Suppressor macrophage treated with lipopolysaccharide for 4 hours (primary cell): ENCODE data around the gene PEA15.

Experiments
- DNase-seq: peaks from one replicate; pipeline ENCODE4 v3.0.0-alpha.2; 2020

Gene PEA15, protein sequence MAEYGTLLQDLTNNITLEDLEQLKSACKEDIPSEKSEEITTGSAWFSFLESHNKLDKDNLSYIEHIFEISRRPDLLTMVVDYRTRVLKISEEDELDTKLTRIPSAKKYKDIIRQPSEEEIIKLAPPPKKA

DNA sequence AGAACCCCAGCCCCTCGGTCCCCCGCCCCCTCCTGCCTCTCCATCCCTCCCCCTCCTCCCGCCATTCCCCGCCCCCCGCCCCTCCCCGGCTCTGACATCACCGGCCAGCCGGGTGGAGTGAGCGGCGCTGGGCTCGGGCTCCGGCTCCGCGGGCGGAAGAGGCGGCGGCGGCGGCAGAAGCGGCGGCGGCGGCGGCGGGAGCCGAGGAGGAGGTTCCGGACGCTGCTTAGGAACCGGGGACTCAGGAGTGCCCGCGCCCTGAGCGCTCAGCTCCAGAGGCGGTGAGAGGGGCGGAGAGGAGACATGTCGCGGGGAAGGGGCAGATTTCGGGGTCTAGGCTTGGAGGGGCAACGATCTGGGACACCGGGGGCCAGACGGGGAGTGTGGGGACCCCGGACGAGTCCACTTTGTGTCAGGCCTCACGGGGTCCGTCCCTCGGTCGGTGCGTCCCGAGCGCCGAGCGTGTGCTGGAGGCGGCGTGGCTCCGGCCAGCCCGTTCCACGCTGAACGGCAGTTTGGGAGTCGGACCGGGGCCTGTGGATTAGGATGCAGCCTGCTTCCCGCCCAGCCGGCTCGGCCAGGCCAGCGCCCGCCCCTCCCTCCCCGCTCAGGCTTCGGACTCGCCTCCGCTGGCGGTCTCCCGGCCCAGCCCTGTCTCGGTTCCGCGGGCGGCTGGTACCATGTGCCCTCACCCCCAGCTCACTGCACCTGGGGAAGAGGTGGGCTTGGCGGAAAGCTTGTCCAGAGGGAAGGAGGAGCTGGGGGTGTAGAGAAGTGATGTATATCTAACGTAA, at the start of gene PEA15:
Gene PEA15 (plus strand): TSS at position 143 of the 794 bp plus-strand sequence. CDS start 6,161 bp downstream, outside the sequence.
- peak; percentile 75 for DNase-seq

DNA sequence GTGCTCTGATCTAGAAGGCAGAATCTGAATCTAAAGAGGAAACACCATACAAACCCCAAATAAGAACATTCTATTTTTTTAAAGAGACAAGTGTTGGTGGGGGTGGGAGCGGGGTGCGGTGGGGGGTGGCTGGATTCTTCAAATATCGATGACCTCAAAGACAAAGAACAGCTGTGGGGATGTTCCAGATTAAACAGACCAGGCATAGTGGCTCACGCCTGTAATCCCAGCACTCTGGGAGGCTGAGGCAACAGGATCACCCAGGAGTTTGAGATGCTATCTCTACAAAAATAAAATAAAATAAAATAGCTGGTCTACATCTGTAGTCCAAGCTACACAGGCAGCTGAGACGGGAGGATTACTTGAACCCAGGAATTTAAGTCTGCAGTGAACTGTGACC, 48.8 kb upstream of the PEA15 start:
- no peak for DNase-seq

DNA sequence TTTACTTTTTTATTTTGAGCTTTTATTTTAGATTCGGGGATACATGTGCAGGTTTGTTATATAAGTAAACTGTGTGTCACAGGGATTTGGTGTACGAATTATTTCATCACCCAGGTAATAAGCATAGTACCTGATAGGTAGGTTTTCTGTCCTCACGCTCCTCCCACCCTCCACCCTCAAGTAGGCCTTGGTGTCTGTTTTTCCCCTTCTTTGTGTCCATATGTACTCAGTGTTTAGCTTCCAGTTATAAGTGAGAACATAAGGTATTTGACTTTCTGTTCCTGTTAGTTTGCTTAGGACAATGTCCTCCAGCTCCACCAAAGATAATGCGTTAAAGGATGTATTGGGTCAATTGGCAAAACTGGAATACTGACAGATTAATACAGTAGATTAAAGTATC, 48.0 kb upstream of the PEA15 start:
- no peak for DNase-seq

DNA sequence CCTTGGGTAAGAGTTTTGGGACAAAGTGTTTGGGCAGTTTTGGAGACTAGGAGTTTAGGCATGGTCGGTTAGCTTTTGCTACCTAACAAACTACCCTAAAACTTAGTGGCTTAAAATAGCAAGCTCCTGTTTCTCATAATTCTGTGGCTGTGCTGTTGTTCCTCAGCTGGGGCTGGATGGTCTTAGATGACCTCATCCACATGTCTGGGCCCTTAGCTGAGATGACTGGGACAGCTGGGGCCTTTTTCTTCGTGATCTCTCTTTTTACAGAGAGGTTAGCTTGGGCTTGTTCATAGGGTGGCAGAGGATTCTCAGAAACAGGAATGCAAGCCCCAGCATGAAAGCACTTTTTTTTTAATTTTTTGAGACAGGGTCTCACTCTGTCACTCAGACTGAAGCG, 47.2 kb upstream of the PEA15 start:
- DNase-seq = no peak

DNA sequence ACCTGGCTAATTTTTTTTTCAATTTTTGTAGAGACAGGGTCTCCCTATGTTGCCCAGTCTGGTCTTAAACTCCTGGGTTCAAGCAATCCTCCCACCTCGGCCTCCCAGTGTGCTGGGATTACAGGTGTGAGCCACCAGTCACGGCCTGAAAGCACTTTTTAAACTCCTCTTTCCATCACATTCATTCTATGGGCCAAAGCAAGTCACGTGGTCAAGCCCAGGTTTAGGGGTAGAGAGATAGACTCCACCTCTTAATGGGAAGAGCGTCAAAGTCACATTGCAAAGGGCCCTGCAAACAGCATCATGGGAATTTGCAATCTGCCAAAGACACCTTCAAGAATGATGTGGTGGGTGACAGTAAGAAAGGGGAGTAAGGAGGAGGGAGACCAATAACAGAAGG, 46.6 kb upstream of the PEA15 start:
- DNase-seq = no peak

DNA sequence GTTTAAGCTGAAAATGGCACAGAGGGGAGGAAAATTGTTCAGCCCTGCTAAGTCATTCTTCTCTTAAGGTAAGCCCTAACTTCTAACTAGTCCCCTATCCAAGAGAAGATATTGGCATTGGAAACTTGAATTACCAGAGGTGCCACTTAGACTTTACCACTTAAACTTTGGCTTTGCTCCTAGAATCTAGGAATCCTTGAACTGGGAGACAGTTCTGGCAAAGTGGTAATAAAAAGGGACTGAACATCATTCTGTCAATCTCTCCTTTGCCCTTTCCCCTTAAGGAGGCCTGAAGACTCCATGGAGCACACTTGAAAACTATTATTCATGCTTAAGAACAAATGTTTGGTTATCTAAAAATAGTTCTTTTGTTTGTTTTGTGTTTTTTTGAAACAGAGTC, 45.3 kb upstream of the PEA15 start:
- DNase-seq = no peak

DNA sequence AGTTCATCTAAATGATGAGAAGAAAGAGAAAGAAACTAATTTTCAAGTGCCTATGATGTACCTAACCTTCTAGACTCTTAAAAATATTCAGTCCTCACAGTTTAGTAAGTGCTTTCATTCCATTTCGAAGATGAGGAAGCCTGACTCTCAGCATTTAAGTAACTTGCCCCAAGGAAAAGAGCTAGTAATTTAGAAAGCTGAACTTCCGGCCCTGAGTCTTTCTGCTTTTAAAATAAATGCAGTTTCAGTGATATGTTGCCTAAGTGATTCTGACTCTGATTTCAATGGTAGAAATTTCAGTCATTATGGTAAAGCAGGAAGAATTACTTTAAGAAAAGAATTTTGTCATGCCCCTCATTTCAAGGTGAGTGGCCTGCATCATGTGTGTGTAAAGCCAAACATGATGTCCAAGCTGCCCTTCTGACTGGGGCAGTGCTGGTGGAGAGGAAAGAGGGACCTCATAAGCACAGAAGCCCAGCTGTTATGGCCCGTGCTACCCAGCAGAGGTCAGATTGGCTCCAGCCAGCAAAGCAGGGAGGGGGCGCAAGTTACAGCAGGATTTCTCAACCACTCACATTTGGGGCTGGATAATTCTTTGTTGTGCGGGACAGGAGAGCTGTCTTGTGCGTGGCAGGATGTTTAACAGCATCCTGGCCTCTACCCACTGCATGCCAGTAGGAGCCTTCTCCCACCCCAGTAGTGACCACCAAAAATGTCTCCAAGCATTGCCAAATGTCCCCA, 43.0 kb upstream of the PEA15 start:
- peak; percentile 54 for DNase-seq

DNA sequence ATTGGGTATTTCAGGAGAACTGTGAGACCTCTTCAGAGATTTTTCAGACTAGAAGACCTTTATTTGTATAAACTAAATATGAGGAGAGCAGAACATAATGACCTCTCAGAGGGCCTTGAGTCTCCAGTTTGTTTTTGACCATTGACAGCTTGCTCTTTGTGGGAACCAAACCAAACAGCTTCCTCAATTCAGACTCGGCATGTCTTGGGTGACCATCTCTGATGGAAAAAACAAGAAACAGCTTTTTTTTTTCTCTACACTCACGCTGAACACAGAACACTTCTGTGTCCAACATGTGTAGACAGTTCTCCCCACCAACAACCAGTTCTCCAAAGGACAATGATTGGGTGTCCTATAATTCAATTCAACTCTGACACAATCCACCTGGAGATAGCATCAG, 42.3 kb upstream of the PEA15 start:
- DNase-seq = peak; percentile 43

DNA sequence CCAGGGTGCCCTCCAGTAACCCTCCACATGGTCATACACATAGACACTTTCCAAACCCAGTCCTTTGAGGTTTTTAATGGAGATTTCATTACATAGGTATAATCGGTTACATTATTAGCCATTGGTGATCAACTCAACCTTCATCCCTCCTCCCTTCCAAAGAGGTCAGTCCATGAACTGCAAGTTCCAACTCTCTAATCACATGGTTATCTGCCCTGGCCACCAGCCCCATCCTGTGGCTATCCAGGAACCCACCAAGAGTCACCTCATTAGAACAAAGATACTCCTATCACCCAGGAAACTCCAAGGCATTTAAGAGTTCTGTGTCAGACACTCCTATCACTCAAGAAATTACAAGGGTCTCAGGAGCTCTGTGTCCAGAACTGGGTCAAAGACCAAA, 41.6 kb upstream of the PEA15 start:
- peak; percentile 42 for DNase-seq

DNA sequence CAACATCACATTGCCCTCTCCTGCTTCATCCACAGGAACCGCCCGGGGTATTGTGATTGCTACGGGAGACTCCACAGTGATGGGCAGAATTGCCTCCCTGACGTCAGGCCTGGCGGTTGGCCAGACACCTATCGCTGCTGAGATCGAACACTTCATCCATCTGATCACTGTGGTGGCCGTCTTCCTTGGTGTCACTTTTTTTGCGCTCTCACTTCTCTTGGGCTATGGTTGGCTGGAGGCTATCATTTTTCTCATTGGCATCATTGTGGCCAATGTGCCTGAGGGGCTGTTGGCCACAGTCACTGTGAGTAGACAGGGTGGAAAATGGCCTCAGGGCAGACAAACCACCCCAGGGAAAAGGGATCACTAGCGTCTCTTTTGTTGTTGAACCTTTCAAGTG, 41.1 kb upstream of the PEA15 start:
- DNase-seq = no peak

DNA sequence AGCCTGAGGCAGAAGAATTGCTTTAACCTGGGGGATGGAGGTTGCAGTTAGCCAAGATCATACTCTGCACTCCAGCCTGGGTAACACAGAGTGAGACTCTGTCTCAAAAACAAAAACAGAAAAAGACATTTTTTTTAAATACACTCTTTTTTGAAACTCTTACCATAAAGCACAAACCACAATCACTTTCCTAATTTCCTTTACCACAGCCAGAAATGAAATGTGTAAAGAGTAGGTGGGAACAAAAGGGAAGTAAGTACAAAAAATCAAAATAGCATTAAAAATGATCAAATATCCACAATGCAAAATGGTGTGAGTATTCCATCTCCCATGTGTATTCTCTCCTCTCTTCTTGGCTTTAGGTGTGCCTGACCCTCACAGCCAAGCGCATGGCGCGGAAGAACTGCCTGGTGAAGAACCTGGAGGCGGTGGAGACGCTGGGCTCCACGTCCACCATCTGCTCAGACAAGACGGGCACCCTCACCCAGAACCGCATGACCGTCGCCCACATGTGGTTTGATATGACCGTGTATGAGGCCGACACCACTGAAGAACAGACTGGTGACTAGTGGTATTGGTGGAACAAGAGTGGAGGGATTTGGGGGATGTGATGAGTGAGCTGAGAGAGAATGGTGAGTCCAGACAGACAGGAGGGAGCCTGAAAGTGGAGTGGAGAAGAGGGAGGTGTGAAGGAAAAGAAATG, 38.9 kb upstream of the PEA15 start:
- peak; percentile 74 for DNase-seq

DNA sequence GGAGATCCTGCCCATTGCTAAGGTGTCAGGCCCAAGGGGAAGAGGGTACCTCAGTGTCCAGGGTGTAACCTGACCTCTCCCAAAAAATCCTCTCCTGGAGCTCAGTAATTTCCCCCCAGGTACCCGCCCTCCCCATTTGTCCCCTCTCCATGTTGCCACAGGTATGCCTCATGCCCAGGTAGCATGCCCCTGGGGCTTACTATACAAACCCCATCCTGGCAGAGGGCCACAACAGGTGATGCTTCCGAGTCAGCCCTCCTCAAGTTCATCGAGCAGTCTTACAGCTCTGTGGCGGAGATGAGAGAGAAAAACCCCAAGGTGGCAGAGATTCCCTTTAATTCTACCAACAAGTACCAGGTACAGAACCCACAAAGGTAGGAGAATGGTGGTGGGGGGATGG, 38.1 kb upstream of the PEA15 start:
- no peak for DNase-seq

DNA sequence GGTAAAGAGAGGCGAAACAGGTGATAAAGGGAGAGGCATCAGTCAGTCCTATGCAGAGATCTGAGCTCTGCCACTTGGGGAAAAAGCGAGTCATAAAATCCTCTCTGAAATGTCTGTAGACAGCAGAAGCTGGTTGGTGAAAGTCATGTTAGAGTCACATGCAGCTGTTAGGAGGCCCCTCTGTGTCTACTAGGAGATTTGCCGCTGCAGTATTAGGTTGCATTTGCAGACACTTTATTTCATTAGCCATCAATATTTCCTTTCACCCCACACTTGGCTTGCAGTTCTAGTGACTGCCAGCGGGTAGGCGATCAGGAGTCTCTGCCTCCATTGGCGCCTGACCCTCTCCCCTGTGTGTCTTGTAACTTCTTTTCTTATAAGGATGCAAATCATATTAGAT, 37.6 kb upstream of the PEA15 start:
- DNase-seq = peak; percentile 37

DNA sequence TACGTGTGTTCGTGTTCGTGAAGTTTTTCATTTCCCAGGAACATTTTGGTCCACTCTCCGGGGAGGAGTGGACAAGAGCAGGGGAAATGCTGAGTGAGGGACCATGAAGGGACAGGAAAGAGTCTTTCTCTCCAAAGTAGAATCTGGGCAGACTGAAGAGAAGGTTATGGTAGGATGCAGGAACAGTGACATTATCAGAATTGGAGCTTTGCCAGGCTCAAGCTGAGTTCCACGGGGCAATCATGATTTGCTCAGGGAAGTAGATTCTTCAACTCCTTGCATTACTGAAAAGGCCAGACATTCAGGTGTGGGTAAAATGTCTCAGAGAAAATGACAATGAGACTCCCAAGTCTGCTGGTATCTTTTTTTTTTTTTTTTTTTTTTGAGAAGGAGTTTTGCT, 37.2 kb upstream of the PEA15 start:
- DNase-seq = no peak

DNA sequence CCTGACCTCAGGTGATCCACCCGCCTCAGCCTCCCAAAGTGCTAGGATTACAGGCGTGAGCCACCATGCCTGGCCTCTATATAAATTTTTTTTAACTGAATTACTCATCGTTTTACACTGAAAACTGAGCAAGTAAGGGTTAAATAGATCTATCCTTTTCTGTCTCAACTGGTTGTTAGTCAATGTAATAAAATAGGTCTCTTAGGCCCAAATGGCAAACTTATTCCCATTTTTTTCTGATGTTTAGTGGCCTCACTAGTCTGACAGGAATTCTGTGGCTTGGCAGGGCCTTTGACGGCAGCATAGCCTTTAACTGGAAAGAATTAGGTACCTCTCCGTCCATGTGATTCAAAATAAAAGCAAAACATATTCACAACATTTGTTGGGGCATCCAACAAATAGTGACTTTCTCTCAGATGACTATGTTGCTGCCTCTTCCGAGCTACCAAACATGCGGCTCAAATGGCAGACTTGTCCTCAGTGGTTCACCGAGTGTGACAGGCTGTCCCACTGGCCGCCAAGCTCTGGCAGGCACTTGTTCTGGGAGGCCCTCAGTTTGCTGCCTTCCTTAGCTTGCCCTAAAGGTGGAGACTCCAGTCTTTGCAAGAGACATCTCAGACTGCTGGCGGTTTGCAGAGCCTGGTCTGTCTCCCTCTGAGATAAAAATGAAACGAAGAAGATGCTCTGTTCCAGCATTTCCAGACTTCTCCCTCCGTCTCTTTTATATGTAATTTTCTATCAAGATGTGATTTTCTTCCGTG, 36.4 kb upstream of the PEA15 start:
- DNase-seq = no peak

DNA sequence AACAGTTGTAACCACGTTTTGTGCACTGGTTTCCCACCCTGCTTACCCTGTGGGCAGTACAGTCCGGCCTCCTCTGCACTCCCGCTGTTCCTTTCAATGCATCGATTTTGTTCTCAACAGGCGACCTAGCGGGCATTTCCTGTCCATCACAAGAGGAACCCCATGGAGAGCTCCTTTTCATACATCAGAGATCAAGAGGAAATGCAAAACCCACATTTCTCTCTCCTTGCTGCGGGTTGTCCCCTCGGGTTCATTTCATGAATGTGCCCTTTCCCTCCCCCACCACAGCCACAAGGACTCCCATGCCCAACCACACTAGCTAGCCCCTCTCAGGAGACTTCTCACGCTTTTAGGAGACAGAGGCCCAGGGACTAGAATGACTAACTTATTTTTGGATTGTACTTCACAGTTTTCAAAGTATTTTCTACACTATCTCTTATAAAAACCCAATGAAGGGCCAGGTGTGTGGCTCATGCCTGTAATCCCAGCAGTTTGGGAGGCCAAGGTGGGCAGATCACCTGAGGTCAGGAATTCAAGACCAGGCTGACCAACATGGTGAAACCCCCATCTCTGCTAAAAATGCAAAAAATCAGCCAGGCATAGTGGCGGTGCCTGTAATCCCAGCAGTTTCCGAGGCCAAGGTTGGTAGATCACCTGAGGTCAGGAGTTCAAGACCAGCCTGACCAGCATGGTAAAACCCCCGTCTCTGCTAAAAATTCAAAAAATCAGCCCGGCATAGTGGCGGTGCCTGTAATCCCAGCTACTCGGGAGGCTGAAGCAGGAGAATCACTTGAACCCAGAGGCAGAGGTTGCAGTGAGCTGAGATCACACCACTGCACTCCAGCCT, 35.4 kb upstream of the PEA15 start:
- DNase-seq = no peak

DNA sequence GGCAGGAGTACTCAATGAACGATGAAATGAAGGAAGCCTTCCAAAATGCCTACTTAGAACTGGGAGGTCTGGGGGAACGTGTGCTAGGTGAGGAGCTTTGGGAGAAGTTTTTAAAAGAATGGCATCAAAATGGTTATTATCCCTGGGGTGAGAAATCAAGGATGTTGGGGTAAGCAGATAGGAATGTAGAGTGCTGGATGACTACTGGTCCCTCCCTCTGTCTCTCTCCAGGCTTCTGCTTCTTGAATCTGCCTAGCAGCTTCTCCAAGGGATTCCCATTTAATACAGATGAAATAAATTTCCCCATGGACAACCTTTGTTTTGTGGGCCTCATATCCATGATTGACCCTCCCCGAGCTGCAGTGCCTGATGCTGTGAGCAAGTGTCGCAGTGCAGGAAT, 33.8 kb upstream of the PEA15 start:
- no peak for DNase-seq

DNA sequence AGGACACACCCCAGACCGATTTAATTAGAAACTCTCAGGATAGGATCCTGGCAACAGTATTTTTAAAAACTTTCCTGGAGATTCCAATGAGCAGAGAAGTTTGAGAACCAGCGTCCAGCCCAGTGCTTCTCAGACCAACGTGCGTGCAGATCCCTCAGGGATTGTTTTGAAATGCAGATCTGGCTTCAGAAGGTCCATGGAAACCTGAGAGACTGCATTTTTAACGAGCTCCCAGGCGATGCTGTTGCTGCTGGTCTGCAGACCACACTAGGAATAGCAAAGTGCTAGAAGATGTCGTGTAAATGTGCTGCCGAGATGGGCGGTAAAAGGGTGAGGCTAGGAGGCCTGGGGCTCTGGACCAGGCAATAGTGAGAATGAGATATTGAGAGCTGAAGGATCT, 33.2 kb upstream of the PEA15 start:
- DNase-seq = no peak

DNA sequence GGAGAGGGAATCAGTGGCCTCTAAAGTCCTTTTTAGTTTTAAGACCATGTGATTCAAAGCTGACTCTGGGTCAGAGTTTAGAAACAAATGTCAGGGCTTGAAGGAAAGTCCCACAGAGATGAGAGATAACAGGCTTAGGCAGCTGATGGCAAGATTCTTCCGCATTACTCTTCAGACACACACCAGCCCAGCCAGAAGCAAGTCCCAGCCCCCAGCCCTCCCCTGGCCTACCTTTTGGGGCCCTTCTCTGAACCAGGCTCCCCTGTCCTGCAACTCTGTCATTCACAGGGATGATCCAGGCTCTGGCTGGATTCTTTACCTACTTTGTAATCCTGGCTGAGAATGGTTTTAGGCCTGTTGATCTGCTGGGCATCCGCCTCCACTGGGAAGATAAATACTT, 28.0 kb upstream of the PEA15 start:
- DNase-seq = no peak

DNA sequence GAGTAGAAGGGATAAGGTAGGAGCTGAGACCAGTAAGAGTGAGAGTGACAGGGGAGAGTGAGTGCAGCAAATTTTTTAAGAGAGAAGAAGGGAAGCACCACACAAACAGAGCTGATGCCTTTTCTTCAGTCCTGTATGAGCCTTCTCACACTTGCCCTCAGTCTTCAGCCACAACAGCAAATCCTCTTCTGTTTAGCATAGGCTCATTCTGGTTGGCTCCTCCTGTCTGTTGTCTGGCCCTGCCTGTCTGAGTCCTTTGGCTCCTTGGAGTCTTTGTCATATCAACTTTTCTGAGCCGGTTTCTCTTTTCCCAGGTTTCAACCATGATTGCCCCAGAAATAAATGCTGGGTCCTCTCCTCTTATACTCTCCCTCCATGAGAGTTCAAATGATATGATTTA, 27.5 kb upstream of the PEA15 start:
- DNase-seq = no peak

DNA sequence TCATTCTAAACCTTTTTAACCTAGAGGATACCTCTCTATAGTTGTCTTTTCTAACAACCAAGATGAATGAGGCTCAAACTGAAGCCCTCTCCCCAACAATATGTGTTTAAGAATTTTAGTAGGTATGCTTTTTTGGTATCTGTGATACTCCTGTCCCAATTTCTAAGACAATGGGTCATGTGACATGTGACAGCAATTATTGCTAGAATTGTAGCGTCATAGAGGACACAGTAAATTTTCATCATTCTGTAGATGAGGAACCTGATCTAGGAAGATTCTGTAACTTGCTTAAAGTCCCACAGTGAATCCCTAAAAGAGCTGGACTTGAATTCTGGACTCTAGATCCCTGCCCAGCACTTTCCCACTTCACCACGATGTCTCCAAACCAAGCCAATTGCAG, 26.5 kb upstream of the PEA15 start:
- no peak for DNase-seq

DNA sequence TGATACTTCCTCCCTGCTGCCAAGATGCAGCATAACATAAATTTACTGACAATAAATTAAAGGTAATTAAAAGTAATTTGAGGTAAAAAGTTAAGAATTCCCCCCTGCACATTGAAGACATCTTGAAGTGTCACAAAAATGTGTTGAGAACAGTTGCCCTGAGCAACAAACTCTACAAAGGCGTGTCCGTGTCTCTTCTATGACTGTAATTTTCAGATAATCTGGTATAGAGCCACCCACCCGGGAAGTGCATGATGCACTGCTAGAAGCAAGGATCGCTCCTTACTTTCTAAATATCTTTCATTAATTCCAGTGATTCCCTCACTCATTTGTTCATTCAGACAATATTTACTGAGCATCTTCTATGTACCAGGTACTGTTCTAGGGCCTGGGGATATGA, 25.8 kb upstream of the PEA15 start:
- DNase-seq = no peak
